Measurements from ENCODE around the gene MT1B. TPM values are rescaled to one million over a fixed set of nuclear protein-coding genes. Genes with fewer than 3 reads are reported as not detected.
"Not testable (repeated sequence)": the region's sequence is repeated elsewhere in the genome, so short reads cannot be mapped to it uniquely, and the experiment has no call there.

The MT1B gene
- total RNA-seq, 4 donors from 2014 or later, result not detected

- intact Hi-C loops (cut with DNase I), result no loop called here
- peaks cover 9 to 22% (median 11%) of the 10 kb centered on the region in 3 donors for H3K4me1 ChIP-seq
- peak overlapping the region; percentile 31 to 64 (median 60) for H3K27ac ChIP-seq
- WGBS, 2 donors, result 4 to 24% methylated on average over 15 to 34 of the region's 41 CpGs
- H3K4me3 ChIP-seq, result peak overlapping the region; percentile 10 to 54 (median 42)
- peak in 1 of 4 donors; percentile 24 for TF ChIP-seq POLR2A (IDR thresholded peaks at IDR 0.05)
- TF ChIP-seq CTCF (IDR thresholded peaks at IDR 0.05), result peak in 1 of 6 experiments; percentile 17
- DNase-seq, result no peak
- no peaks in the 10 kb centered on the region for H3K36me3 ChIP-seq
- H3K9me3 ChIP-seq, result no peaks in the 10 kb centered on the region
- peaks cover 0 to 19% (median 0%) of the 10 kb centered on the region in 4 donors for H3K27me3 ChIP-seq
Observed at GRCh38 chr16:56617212-56618085, 34.2 kb upstream of the MT1B start.

DNA sequence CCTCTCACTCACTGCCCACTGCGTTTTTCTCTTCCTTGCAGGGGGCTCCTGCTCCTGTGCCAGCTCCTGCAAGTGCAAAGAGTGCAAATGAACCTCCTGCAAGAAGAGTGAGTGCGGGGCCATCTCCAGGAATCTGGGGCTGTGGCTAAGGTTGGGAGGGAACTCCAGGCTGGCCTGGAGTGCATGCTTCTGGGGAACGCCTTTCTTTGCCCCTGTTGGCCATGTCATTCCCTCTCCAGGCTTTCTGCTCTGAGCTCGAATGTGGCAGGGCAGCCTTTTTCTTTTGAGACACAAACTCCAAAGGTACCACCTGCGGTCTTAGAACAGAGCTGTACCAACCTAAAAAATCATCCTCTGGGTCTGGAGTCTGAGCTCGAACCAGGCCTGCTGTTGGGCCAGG lies 33.5 kb upstream of the MT1B start:
- H3K4me1 ChIP-seq, result peaks cover 9 to 22% (median 11%) of the 10 kb centered on the region in 3 donors
- no peak overlapping the region for H3K27ac ChIP-seq
- H3K36me3 ChIP-seq, result no peaks in the 10 kb centered on the region
- H3K4me3 ChIP-seq, result no peak overlapping the region
- intact Hi-C loops (cut with DNase I), result no loop called here
- no peaks in the 10 kb centered on the region for H3K9me3 ChIP-seq
- DNase-seq, result no peak
- peaks cover 0 to 19% (median 0%) of the 10 kb centered on the region in 4 donors for H3K27me3 ChIP-seq
- WGBS, 2 donors, result 63 to 82% methylated on average over 4 to 5 of the region's 6 CpGs
- no peak for TF ChIP-seq CTCF (IDR thresholded peaks at IDR 0.05)
- TF ChIP-seq POLR2A (IDR thresholded peaks at IDR 0.05), result no peak

DNA sequence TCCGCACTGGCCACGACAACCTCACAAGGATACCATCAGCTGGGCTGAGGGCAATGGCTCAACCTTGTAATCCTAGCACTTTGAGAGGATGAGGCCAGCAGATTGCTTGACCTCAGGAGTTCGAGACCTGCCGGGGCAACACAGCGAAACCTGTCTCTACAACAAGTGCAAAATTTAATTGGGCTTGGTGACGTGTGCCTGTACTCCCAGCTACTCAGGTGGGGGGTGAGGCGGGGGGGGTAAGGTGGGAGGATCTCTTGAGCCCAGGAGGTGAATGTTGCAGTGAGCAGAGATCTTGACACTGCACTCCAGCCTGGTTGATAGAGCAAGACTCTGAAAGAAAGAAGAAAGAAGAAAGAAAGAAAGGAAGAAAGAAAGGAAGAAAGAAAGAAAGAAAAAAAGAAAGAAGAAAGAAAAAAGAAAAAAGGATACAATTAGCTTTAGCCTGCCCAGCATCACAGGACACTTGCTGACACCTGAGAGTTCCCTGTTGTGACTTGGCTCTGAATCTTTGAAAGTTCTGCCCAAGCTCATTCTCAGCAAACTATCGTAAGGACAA lies 31.3 kb upstream of the MT1B start:
- DNase-seq, result no peak
- H3K36me3 ChIP-seq, result no peaks in the 10 kb centered on the region
- H3K9me3 ChIP-seq, result no peaks in the 10 kb centered on the region
- H3K4me1 ChIP-seq, result peaks cover 11 to 32% (median 11%) of the 10 kb centered on the region in 3 donors
- TF ChIP-seq CTCF (IDR thresholded peaks at IDR 0.05), result no peak
- no peak for TF ChIP-seq POLR2A (IDR thresholded peaks at IDR 0.05)
- WGBS, 2 donors, result 93% methylated on average over 7 of the region's 8 CpGs
- peaks cover 0 to 21% (median 0%) of the 10 kb centered on the region in 4 donors for H3K27me3 ChIP-seq
- H3K27ac ChIP-seq, result no peak overlapping the region
- H3K4me3 ChIP-seq, result no peak overlapping the region
- intact Hi-C loops (cut with DNase I), result no loop called here

- WGBS, 2 donors, result 77 to 83% methylated on average over 2 of the region's 4 CpGs
- Histone ChIP-seq H3K4me1 (peaks cover 14 to 43% (median 19%) of the 10 kb centered on the region in 3 donors), H3K27me3 (peaks cover 0 to 28% (median 0%) of the 10 kb centered on the region in 4 donors), H3K27ac (peak overlapping the region in 2 of 4 donors; percentile 58 to 59)
- DNase-seq; H3K36me3 ChIP-seq; H3K4me3 ChIP-seq; H3K9me3 ChIP-seq; intact Hi-C loops (cut with DNase I): not testable (repeated sequence)
Observed at GRCh38 chr16:56621665-56622445, 29.8 kb upstream of the MT1B start.

- intact Hi-C loops (cut with DNase I); H3K36me3 ChIP-seq; DNase-seq; H3K9me3 ChIP-seq; H3K27ac ChIP-seq; H3K4me3 ChIP-seq: not testable (repeated sequence)
- Histone ChIP-seq H3K4me1 (peaks cover 6 to 39% (median 9%) of the 10 kb centered on the region in 3 donors), H3K27me3 (peaks cover 0 to 18% (median 0%) of the 10 kb centered on the region in 4 donors)
- 88 to 89% methylated on average over 5 of the region's 5 CpGs for WGBS, 2 donors
Observed at GRCh38 chr16:56623184-56623583, 28.5 kb upstream of the MT1B start.

All from esophagus squamous epithelium (tissue), 5 donors.